ENCODE measurements around the gene TBC1D5. TPM values are rescaled to one million over a fixed set of nuclear protein-coding genes. Genes with fewer than 3 reads are reported as not detected.

Gene TBC1D5
- total RNA-seq, 2 experiments from 2014 or later = 46.3 to 47.8 TPM

- Mint-ChIP-seq H3K4me3 (no peak overlapping the region), H3K36me3 (ENCODE audit: low read depth) (peaks cover 4% of the 10 kb centered on the region), H3K27ac (no peak overlapping the region), H3K9me3 (no peaks in the 10 kb centered on the region), H3K27me3 (no peaks in the 10 kb centered on the region), H3K4me1 (ENCODE audit: low read depth) (no peaks in the 10 kb centered on the region)
- no peak for ATAC-seq
- TF ChIP-seq, protein P1, sequence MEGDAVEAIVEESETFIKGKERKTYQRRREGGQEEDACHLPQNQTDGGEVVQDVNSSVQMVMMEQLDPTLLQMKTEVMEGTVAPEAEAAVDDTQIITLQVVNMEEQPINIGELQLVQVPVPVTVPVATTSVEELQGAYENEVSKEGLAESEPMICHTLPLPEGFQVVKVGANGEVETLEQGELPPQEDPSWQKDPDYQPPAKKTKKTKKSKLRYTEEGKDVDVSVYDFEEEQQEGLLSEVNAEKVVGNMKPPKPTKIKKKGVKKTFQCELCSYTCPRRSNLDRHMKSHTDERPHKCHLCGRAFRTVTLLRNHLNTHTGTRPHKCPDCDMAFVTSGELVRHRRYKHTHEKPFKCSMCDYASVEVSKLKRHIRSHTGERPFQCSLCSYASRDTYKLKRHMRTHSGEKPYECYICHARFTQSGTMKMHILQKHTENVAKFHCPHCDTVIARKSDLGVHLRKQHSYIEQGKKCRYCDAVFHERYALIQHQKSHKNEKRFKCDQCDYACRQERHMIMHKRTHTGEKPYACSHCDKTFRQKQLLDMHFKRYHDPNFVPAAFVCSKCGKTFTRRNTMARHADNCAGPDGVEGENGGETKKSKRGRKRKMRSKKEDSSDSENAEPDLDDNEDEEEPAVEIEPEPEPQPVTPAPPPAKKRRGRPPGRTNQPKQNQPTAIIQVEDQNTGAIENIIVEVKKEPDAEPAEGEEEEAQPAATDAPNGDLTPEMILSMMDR (IDR thresholded peaks at IDR 0.05) = no peak
- no peak for DNase-seq
- POLR2A ChIA-PET = no interaction called here
- intact Hi-C loops (cut with micrococcal nuclease) = no loop called here
- CTCF ChIA-PET = interaction anchor here (0.9 kb wide), 1 partner anchor 370 kb away, joined by 3 read pairs; no protein-coding TSS in a partner anchor
Measured at GRCh38 chr3:17469954-17470353, 272.5 kb downstream of the TBC1D5 start.

DNA sequence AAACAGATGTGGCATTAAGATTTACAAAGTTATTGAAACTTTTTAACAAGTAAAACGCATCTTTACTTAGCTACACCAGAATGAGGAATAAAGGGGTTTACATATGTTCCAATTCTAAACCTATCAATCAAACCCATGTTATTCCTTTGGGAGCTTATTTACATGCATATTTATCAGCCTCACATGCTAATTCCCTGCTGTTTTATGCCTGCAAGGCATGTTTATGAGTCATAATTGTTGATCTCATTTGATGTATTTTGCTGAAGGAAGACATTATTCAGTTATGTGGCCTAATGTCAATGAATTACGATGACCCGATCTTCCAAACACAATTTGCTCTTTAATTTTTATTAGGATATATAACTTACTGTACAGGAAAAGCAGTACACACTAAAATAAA lies 272.9 kb downstream of the TBC1D5 start:
- Mint-ChIP-seq H3K4me3 (no peak overlapping the region), H3K27ac (no peak overlapping the region), H3K36me3 (ENCODE audit: low read depth) (peaks cover 4% of the 10 kb centered on the region), H3K27me3 (no peaks in the 10 kb centered on the region), H3K9me3 (no peaks in the 10 kb centered on the region), H3K4me1 (ENCODE audit: low read depth) (no peaks in the 10 kb centered on the region)
- POLR2A ChIA-PET = no interaction called here
- intact Hi-C loops (cut with micrococcal nuclease) = no loop called here
- CTCF ChIA-PET = no interaction called here
- ATAC-seq (no peak), DNase-seq (no peak)
- TF ChIP-seq, protein P1 (IDR thresholded peaks at IDR 0.05) = no peak

GRCh38 chr3:17466028-17466427 lies 276.4 kb downstream of the TBC1D5 start:
- CTCF ChIA-PET = no interaction called here
- DNase-seq (no peak), ATAC-seq (no peak)
- TF ChIP-seq, protein P1 (IDR thresholded peaks at IDR 0.05) = no peak
- POLR2A ChIA-PET = interaction anchor here (0.8 kb wide), 1 partner anchor 15 kb away, joined by 3 read pairs; no protein-coding TSS in a partner anchor
- intact Hi-C loops (cut with micrococcal nuclease) = no loop called here
- no peaks in the 10 kb centered on the region for H3K4me1 Mint-ChIP-seq (ENCODE audit: low read depth)
- no peak overlapping the region for H3K27ac Mint-ChIP-seq
- H3K27me3 Mint-ChIP-seq = no peaks in the 10 kb centered on the region
- H3K9me3 Mint-ChIP-seq = no peaks in the 10 kb centered on the region
- no peak overlapping the region for H3K4me3 Mint-ChIP-seq
- H3K36me3 Mint-ChIP-seq (ENCODE audit: low read depth) = peaks cover 3% of the 10 kb centered on the region

- ATAC-seq = no peak
- no peak for DNase-seq
- H3K27ac Mint-ChIP-seq = no peak overlapping the region
- H3K27me3 Mint-ChIP-seq = no peaks in the 10 kb centered on the region
- POLR2A ChIA-PET = no interaction called here
- no peaks in the 10 kb centered on the region for H3K4me1 Mint-ChIP-seq (ENCODE audit: low read depth)
- intact Hi-C loops (cut with micrococcal nuclease) = no loop called here
- TF ChIP-seq, protein P1 (IDR thresholded peaks at IDR 0.05) = no peak
- peaks cover 11% of the 10 kb centered on the region for H3K36me3 Mint-ChIP-seq (ENCODE audit: low read depth)
- no peak overlapping the region for H3K4me3 Mint-ChIP-seq
- CTCF ChIA-PET = no interaction called here
- H3K9me3 Mint-ChIP-seq = peaks cover 2% of the 10 kb centered on the region
Measured at GRCh38 chr3:17459470-17459993, 282.9 kb downstream of the TBC1D5 start.

GRCh38 chr3:17456650-17457049 lies 285.8 kb downstream of the TBC1D5 start:
- Mint-ChIP-seq H3K9me3 (peaks cover 3% of the 10 kb centered on the region), H3K27ac (no peak overlapping the region), H3K27me3 (no peaks in the 10 kb centered on the region), H3K4me1 (ENCODE audit: low read depth) (no peaks in the 10 kb centered on the region), H3K36me3 (ENCODE audit: low read depth) (peaks cover 14% of the 10 kb centered on the region), H3K4me3 (no peak overlapping the region)
- ChIA-PET POLR2A (no interaction called here), CTCF (interaction anchor here (1.0 kb wide), 1 partner anchor 384 kb away, joined by 3 read pairs; no protein-coding TSS in a partner anchor)
- TF ChIP-seq, protein P1 (IDR thresholded peaks at IDR 0.05) = no peak
- intact Hi-C loops (cut with micrococcal nuclease) = no loop called here
- ATAC-seq = no peak
- no peak for DNase-seq
